Measurements from ENCODE around the gene CDH16.

CDH16 gene

DNA sequence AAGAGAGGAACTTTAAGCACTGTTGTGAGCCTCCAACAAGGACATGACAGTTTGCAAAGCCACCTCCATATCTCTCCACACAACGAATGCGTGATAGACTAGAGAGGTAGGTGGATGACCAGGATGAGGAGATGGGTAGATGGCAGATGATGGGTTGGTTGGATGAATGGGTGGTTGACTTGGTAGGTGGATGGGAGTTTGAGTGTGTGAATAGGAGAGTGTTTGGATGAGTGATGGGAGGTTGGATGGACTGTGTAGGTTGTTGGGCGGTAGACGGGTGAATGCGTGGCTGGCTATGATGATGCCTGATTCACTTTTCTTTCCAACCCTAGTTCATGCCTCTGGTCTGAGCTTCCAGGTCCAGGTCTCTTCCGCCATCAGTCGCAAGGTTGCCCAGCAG lies 4.1 kb downstream of the CDH16 start:
- DNase-seq (ENCODE audit: insufficient read length, low spot score) (no peak), FAIRE-seq (no peak)
- TF ChIP-seq POU2F2 (IDR thresholded peaks at IDR 0.05; ENCODE audit: low read depth, low read length) (no peak), POLR2AphosphoS5 (IDR thresholded peaks at IDR 0.05; ENCODE audit: low read depth, low read length) (no peak), SPI1 (IDR thresholded peaks at IDR 0.05; ENCODE audit: low read depth, low read length) (no peak), PAX5 (IDR thresholded peaks at IDR 0.05; ENCODE audit: insufficient read depth, low read length, severe bottlenecking) (no peak), TAF1 (IDR thresholded peaks at IDR 0.05; ENCODE audit: low read depth, low read length) (no peak), POLR2A (IDR thresholded peaks at IDR 0.05; ENCODE audit: low read depth, low read length) (no peak)

DNA sequence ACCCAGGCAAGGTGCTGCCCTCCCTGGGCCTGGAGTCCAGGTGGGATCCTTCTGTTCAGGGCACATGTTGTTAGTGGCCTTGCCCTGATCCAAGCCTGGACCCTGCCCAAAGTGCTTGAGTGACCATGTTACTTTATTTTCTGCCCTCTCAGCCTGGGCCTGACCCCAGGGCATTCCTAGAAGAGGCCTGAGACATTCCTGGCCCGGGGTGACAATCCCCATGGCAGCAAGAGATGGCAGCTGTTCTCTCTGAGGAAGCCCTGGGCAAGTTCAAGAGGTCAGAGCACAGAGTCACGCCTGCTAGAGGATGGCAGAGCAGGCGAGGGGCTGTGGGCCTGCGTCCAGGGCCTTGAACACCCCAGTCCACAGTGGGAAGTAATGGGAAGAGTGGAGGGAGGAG lies 5.0 kb downstream of the CDH16 start:
- FAIRE-seq: no peak
- TF ChIP-seq POLR2AphosphoS5 (IDR thresholded peaks at IDR 0.05; ENCODE audit: low read depth, low read length) (no peak), PAX5 (IDR thresholded peaks at IDR 0.05; ENCODE audit: insufficient read depth, low read length, severe bottlenecking) (no peak), SPI1 (IDR thresholded peaks at IDR 0.05; ENCODE audit: low read depth, low read length) (no peak), POLR2A (IDR thresholded peaks at IDR 0.05; ENCODE audit: low read depth, low read length) (no peak), POU2F2 (IDR thresholded peaks at IDR 0.05; ENCODE audit: low read depth, low read length) (no peak), TAF1 (IDR thresholded peaks at IDR 0.05; ENCODE audit: low read depth, low read length) (no peak)
- DNase-seq (ENCODE audit: insufficient read length, low spot score): no peak

DNA sequence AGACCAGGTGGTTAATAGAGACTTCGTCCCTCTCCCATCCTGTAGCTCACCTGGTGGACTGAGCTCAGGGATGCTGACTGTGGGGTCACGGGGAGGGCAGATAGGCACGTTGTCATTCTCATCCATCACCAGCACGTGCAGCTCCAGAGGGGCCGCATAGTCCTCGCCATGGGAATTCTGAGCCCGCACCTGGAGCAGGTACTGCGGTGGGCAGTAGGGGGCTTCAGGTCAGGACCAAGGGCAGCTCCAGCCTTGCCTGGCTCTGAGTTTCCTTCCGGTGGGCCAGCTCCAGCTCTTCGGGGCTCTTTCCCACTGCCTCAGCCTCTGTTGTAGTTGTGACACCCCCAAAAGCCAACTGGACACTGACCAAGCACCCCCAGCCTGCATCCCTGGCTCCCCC lies 5.6 kb downstream of the CDH16 start:
- TF ChIP-seq PAX5 (IDR thresholded peaks at IDR 0.05; ENCODE audit: insufficient read depth, low read length, severe bottlenecking): no peak
- TF ChIP-seq POU2F2 (IDR thresholded peaks at IDR 0.05; ENCODE audit: low read depth, low read length): no peak
- no peak for TF ChIP-seq SPI1 (IDR thresholded peaks at IDR 0.05; ENCODE audit: low read depth, low read length)
- TF ChIP-seq POLR2AphosphoS5 (IDR thresholded peaks at IDR 0.05; ENCODE audit: low read depth, low read length): no peak
- no peak for TF ChIP-seq TAF1 (IDR thresholded peaks at IDR 0.05; ENCODE audit: low read depth, low read length)
- no peak for TF ChIP-seq POLR2A (IDR thresholded peaks at IDR 0.05; ENCODE audit: low read depth, low read length)
- FAIRE-seq (no peak), DNase-seq (ENCODE audit: insufficient read length, low spot score) (no peak)

DNA sequence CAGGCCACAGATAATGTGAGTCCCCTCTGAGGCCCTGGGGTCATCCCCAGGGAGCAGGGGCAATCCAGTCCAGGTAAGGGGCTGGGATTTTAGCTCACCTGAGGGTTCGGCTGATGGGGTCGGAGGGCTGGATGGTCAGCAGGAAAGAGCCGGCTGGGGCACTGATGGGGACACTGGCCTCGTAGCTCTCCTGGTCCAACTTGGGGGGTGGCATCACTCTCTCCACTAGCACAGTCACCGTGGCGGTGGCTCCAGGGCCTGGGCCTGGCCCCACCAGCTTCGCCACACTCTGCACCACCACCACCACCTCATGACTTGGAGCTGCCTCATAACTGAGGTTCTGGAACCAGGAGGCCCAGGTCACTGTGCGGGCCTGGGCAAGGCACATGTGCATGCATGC lies 6.9 kb downstream of the CDH16 start:
- DNase-seq (ENCODE audit: insufficient read length, low spot score): no peak
- no peak for FAIRE-seq
- no peak for TF ChIP-seq POU2F2 (IDR thresholded peaks at IDR 0.05; ENCODE audit: low read depth, low read length)
- no peak for TF ChIP-seq POLR2AphosphoS5 (IDR thresholded peaks at IDR 0.05; ENCODE audit: low read depth, low read length)
- TF ChIP-seq POLR2A (IDR thresholded peaks at IDR 0.05; ENCODE audit: low read depth, low read length): no peak
- no peak for TF ChIP-seq PAX5 (IDR thresholded peaks at IDR 0.05; ENCODE audit: insufficient read depth, low read length, severe bottlenecking)
- TF ChIP-seq TAF1 (IDR thresholded peaks at IDR 0.05; ENCODE audit: low read depth, low read length): no peak
- no peak for TF ChIP-seq SPI1 (IDR thresholded peaks at IDR 0.05; ENCODE audit: low read depth, low read length)

DNA sequence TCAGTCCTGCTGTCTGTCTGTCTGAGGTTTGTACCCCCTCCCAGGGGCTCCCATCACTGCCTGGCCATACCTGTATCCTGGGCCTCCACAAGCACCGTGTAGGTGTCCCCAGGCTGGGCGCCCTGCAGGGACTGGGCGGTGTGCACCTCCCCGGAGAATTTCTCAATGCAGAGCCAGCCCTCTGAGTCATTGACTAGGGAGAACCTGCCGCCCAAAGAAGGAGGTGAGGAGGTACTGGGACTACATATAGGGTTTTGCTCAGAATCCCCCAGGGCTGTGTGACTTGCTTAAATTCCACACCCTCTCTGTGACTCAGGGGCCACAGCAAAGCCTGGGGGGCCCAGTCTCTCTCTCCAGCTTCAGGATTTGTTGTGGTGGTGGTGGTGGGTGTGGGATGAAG lies 7.6 kb downstream of the CDH16 start:
- no peak for FAIRE-seq
- no peak for DNase-seq (ENCODE audit: insufficient read length, low spot score)
- TF ChIP-seq TAF1 (IDR thresholded peaks at IDR 0.05; ENCODE audit: low read depth, low read length) (no peak), POLR2AphosphoS5 (IDR thresholded peaks at IDR 0.05; ENCODE audit: low read depth, low read length) (no peak), SPI1 (IDR thresholded peaks at IDR 0.05; ENCODE audit: low read depth, low read length) (no peak)

DNA sequence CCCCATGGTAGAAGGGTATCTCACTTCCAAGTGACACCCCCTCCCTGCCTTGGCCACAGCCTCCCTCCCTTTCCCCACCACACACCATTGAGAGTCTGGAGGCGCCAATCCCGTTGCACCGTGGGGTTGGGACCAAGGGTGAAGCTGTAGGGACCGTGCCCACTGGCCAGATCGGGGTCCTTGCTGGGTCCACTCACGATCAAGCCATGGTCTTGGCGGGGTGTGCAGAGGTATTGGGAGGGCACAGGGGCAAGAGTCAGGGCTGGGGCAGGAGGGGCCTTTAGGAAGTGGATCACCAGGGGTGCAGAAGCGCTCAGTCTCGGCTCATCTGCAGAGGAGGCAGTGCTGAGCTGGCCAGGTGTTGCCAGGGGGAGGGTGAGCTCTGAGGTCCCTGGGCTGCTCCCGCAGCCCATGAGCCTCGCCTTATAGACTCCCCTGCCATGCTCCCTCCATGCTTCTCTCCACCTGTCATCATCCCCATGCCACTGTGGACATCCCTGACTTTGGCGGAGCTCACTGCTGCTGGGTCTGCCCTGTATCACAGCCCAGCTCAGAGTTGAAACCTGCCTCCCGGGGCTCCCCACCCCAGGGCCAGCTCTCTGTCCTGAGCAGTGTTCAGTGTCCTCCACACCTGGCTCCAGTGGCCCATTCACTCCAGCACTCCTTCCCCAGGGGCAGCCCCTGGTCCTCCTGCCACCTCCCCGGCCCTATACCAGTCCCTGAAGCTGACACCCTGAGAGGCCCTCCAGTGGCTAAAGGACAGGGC lies 8.3 kb downstream of the CDH16 start:
- DNase-seq (ENCODE audit: insufficient read length, low spot score): no peak
- FAIRE-seq: no peak

DNA sequence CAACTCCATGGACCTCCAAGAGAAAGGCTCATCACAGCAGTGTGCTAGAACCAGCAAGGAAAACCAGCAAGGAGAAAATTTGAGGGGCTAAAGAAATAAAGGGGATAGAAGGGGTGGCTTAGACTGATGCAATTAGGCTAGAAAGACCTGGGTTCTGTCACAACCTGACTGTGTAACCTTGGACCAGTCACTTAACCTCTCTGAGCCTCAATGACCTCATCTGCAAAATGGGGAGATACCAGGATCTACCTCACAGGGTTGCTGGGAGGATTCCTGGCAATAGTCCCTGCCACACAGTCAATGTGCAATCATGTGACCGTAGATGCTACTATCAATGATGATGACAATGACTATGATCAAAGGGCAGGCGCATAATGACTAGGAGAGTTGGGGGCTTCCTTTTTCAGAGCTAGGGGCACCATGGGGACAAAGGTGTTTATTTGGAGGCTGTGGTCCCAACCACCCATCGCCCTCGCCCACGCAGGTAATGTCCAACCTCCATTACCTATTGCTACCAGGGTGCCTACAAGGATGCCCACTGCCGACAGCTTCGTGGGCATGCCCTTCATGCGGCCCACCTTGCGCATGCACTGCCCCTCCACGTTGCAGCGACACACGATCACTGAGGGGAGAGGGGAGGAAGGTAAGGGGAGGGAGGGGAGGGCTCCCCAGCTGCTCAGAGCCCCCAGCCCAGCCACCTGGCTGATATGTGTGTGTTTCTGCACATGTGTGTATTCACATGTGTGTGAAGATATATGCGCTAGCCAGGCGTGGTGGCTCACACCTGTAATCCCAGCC lies 9.7 kb downstream of the CDH16 start:
- FAIRE-seq (no peak), DNase-seq (ENCODE audit: insufficient read length, low spot score) (peak; percentile 2)
- TF ChIP-seq POLR2AphosphoS5 (IDR thresholded peaks at IDR 0.05; ENCODE audit: low read depth, low read length) (no peak), SPI1 (IDR thresholded peaks at IDR 0.05; ENCODE audit: low read depth, low read length) (no peak), TAF1 (IDR thresholded peaks at IDR 0.05; ENCODE audit: low read depth, low read length) (no peak), POU2F2 (IDR thresholded peaks at IDR 0.05; ENCODE audit: low read depth, low read length) (no peak), PAX5 (IDR thresholded peaks at IDR 0.05; ENCODE audit: insufficient read depth, low read length, severe bottlenecking) (no peak), POLR2A (IDR thresholded peaks at IDR 0.05; ENCODE audit: low read depth, low read length) (no peak)

More for the DNA sequence above, 8.3 kb downstream of the CDH16 start:
- no peak for TF ChIP-seq POU2F2 (IDR thresholded peaks at IDR 0.05; ENCODE audit: low read depth, low read length)
- TF ChIP-seq TAF1 (IDR thresholded peaks at IDR 0.05; ENCODE audit: low read depth, low read length): no peak
- TF ChIP-seq POLR2A (IDR thresholded peaks at IDR 0.05; ENCODE audit: low read depth, low read length): no peak
- no peak for TF ChIP-seq POLR2AphosphoS5 (IDR thresholded peaks at IDR 0.05; ENCODE audit: low read depth, low read length)
- no peak for TF ChIP-seq SPI1 (IDR thresholded peaks at IDR 0.05; ENCODE audit: low read depth, low read length)
- TF ChIP-seq PAX5 (IDR thresholded peaks at IDR 0.05; ENCODE audit: insufficient read depth, low read length, severe bottlenecking): no peak

DNA sequence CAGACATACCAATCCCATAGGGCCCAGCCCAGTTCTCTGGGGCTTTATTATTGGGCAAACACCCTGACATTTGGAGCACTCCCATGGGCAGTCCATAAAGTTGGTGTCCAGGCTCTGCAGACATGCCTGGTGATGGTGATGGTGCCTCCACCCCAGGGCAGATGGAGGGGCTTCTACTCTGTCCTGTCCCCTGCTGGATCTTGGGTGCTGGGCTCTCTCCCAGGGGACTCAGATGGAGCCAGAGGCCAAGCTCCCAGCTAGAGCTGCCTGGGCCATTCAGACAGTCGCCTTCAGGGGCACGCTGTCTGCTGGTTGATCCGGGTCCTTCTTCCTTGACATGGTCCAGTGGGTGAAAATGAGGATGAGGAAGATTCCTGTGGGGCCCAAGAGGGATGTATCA lies 10.6 kb downstream of the CDH16 start:
- TF ChIP-seq TAF1 (IDR thresholded peaks at IDR 0.05; ENCODE audit: low read depth, low read length) (no peak), POLR2A (IDR thresholded peaks at IDR 0.05; ENCODE audit: low read depth, low read length) (no peak), POU2F2 (IDR thresholded peaks at IDR 0.05; ENCODE audit: low read depth, low read length) (no peak), POLR2AphosphoS5 (IDR thresholded peaks at IDR 0.05; ENCODE audit: low read depth, low read length) (no peak), PAX5 (IDR thresholded peaks at IDR 0.05; ENCODE audit: insufficient read depth, low read length, severe bottlenecking) (no peak), SPI1 (IDR thresholded peaks at IDR 0.05; ENCODE audit: low read depth, low read length) (no peak)
- peak; percentile 3 for DNase-seq (ENCODE audit: insufficient read length, low spot score)
- FAIRE-seq: no peak

Data from GM12891 (cell line).